GM20431 (cell line): ENCODE results near the gene PCDH9.

Source experiments
- in situ Hi-C: fragments of 300-500 bp; cut with MseI, MboI; formaldehyde crosslinking; loops from one replicate; pipeline ENCODE4 v1.15.0; 2020; ENCODE audit warnings: low sequenced_read_pairs; ENCODE audit not compliant: unreplicated experiment

The PCDH9 gene

DNA sequence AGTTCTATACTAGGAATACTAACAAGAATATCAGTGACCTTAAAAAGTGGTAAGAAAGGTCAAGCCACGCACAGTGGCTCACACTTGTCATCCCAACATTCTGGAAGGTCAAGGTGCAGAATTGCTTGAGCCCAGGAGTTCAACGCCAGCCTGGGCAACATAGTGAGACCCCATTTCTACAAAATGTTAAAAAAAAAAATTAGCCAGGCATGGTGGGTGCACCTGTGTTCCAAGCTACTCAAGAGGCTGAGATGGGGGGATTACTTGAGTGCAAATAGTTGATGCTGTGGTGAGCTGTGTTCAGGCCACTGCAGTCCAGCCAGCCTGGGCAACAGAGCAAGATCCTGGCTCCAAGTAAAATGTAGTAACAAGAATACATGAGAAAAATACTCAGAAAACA, 61.8 kb downstream of the PCDH9 start:
- in situ Hi-C loops: no loop called here

DNA sequence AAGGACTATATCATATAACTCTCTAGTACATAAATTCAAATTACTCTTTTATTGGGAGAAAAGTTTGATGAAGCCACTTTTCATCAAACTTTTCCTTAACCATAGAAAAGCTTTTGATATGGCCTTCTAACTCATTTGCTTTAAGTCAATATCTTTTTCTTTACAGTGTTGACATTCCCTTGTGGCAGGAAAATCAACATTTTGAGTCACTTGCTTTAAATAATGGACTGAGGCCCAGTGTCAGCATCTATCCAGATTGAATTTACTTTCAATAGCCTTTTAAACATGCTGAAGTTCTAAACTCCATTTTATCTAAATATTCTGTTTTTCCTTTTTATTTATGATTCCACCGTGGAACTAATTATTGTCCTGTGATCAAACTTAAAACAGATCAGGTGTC, 62.7 kb downstream of the PCDH9 start:
- in situ Hi-C loops: no loop called here

DNA sequence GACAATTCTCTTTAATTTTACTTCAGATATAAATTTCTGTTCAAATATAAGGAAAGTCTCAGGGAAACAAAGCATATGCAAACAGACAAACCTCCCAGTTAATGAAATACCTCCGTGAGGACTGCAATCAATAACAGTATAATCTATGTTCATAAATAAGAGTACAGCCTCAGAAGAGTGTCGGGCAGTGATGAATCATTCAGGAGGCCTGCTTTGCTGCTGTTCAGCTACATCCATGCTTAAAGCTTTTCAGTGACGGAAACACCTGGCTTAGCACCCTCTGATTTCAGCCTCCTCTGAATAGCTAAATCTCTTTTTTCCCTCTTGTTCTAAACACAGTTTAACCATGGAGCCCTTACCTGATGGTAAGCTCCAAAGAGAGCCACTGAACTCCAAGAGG, 69.0 kb downstream of the PCDH9 start:
- in situ Hi-C loops: no loop called here

DNA sequence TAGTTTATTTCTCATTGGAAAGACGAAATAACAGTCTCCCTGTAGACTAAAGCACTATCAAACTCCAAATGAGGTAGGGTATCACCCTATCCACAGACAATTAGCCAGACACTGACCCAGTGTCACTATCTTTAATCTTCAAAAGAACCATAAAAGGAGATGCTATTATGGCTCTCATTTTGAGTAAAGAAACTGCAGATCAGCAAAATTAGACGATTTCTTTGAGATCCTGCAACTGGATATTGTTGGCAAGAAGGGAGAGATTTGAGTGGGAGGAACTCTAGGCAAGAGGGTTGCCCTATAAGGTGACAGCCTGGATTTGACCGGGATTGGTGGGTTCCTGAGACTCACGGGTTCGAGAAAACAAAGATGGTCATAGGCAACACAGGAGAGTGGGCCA, 71.2 kb downstream of the PCDH9 start:
- in situ Hi-C loops: no loop called here

DNA sequence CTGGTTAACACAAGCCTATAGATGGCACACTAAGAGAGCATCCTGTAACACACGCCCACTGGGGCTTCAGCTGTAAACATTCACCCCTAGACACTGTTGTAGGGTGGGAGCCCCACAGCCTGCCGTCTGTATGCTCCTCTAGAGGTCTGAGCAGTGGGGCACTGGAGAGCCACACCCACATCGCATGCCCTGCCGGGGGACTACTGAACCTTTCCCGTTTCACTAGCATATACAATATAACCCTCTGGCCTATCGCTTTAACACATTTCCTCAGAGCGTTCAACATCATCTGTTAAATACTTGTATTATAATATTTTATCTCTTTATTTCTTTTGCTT, 73.4 kb downstream of the PCDH9 start:
- in situ Hi-C loops: no loop called here

DNA sequence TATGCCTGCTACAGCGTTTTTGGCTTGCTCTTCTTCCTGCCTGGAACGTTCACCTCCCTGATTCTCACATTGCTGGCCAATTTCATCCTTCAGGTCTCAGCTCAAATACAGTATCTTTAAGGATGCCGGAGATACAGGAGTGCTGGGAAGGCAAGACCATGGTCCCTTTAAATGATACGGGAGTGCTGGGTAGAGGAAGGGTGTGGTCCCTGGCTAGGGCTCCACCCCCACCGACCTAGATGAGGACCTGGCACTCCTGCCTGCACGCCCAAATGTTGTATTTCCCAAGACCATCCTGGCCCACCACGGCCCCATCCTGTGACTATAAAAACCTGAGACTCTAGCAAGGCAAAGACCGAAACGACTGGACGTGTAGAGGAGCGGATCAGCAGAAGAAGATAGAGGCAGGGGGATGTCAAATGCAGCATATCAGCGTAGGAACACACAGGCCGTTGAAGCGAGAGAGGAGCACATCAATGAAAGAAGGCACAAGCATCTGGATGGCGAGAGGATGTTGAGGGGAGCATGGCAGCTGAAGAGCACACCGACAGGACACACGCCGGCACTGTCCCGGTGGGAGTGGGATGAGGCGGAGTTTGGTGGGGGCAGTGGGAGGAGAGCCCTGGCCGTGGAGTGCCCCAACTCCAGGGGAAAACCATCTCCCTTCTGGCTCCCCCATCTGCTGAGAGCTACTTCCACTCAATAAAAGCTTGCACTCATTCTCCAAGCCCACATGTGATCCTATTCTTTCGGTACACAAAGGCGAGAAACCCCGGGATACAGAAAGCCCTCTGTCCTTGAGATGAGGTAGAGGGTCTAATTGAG, 74.0 kb downstream of the PCDH9 start:
- in situ Hi-C loops: no loop called here

DNA sequence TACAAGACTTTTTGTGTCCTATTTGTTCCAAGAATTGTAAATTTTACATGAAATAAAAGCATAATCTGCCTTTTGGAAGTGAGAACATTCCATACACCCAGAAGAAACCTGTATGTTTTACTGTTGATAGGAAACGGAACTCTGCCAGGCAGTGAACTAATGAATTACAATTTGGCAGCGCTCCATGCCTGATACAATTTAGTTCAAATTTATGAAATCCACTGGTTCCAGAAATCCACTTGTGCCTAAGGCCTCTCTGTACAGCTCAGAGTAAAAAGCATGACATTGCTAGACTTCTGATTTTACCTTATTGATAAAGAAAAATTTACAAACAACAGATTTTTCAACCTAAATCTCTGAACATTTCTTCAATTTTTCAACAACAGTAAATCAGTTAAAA, 78.1 kb downstream of the PCDH9 start:
- in situ Hi-C loops: no loop called here

DNA sequence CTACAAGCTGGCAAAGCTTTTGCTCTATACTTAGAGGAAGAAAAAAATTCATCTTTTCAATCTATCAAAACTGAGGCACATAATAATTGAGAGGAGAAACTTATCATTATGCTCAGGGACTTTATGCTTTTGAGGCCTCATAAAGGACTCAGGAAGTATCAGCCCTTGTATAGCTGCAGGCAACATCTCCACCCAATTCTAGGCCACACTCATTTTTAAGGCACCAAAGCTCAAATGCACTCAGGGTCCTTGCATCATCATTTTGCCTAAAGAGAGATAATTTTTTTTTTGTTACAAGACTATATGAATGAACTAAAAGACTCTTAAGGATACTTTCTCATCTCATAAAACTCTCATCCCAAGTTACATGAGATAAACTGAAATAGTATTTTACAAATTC, 78.5 kb downstream of the PCDH9 start:
- in situ Hi-C loops: no loop called here

DNA sequence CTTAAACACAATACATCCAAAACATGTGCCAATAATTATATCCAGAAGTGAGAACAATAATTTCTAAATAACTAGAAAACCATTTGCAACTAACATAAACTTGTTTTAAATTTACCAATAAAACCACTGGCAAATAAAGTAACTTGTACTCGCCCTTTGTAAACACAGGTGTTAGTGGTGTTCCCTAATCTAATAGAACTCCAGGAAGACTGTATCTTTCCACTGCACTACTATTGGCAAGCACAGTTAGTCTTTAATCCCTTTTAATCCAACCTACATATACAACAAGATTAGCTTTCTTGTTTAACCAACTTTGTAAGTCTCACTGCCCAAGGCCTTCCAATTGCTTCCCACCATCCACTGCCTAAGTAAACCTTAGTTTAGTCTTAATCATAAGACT, 79.5 kb downstream of the PCDH9 start:
- in situ Hi-C loops: no loop called here

DNA sequence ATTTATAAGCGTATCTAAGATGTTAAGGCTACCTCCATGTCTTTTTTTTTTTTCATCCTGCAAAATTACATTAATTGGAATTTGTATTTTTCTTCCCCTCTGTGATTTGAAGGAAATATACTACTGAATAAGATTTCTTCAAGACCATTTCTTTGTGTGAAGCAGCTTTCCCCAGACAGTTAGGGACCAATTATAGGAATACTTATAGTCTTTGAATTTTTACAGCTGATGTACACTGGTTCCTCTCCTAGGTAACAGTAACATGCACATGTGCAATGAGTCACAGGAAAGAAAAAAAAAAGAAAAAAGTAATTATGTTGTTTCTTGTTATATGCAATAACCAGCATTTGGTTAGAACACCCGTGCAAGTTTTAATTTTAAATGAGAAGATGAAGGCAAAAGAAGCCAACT, 82.0 kb downstream of the PCDH9 start:
- in situ Hi-C loops: no loop called here

DNA sequence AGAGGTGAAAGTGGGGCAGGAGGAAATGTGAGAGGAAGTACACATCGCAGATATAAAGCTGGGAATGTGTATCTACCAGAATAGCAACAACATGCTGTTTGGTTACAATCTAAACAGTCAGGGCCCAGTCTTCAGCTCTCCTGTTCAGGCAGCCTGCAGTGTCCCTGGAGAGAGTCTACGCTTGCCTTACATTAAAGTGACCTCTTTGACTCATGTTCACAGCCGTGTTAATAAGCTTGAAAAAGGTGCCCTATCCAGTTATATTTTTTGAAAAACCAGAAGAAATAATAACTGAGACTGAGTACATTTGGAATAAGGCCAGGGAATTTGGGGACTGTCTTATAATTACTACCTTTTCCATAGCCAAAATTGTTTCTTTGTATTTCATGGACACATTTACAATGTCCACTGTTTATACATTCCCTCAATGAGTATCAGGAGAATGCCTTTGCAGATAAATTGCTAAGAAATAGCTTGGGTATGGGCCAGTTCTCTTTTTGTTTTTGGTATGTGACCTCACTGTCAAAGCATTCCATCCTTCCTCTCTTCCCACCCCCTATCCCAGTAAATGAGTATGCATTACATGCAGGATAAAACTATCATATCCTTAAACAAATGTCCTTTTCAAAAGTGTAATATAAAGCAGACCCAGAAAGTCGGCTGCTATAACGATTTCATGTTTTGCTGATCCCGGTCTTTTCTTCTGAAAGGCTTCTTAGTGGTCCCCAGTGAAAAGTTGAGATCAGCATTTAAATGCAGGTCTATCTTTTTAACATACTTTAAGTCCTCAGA, 82.6 kb downstream of the PCDH9 start:
- in situ Hi-C loops: no loop called here

DNA sequence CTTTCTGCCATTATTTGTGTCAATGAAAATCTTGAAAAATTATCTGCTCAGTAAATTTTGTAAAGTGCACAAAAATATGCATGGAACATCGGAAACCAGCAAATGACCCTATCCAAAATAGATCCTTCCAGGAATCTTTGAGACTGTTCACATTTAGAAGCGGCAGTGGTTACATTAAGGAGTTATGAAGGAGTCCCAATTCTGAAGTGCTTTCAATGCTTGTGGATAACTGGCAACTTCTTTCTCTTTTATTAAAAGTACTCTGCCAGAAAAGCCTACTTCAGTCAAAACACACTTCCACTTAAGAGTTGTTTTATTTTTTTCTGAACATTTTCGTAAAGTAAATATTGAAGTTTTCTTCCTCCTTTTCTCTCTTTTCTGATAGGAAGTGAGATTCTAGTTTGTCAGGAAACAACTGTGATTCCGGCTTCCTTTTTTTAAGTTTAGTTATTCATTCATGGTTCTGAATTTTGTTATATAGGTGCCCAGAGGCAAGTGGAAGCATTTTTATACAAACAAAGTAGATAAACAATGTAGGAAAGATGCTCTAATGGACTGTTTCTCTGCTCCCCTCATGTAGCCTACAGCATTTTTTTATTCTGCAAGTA, 83.5 kb downstream of the PCDH9 start:
- in situ Hi-C loops: no loop called here

DNA sequence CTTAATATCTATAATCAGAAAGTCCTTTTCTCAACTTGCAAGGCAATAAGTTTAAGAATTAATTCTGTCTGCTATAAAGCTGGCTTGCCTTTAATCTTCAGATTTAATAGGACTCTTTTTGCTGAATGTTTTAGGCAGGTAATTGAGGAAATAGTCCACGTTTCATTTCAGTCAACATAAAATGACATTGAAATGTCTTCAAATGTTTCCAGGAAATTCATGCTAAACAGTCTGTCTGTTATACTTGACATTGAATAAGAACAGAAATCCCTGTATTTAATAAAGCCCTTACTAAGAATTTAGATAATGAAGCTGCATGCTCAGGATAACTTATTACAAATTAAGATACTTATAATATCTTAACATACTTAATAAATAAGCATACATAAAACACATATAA, 84.2 kb downstream of the PCDH9 start:
- in situ Hi-C loops: no loop called here

DNA sequence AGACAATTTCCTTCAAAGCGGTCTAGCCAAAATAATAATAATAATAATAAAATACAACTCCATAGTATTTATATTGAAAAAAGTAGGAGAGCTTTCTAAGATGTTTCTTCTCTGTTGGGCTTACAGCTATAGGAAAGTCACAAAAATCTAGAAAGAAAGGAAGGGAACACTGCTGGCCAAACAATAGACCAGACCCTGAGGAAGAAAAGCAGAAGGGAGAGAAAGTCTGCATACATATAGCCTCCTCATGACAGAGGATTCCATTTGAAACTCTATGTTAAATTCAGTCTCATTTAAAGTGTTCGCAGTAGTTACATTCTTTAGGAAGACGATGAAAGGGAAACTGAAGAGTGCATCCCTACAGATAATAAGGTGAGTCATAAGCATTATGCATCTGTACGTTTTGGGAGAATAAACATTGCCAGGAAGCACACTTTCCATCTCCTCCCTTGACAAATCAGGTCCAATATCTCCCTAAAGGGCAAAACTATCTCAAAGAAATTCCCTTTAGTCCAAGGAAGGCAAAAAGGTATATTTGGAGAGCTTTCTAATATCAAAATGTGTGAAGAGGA, 86.5 kb downstream of the PCDH9 start:
- in situ Hi-C loops: no loop called here

DNA sequence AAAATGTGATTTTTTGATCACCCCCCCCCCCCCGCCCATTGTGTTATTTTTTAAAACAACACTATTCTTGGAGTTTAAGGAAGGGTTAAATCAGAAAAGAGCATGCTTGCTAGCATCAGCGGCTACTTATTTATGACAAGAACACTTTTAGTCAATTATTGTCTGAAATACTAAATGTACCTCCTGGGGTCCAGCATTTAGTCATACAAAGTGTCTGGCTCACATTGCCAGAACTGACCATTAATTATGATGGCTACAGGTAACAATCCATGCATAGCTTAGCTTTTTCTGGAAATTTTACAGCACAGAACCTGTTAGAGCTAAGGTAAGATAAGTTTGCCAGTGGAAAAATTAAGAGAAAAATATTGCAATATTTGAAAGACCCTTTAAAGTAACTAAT, 90.1 kb downstream of the PCDH9 start:
- in situ Hi-C loops: no loop called here

DNA sequence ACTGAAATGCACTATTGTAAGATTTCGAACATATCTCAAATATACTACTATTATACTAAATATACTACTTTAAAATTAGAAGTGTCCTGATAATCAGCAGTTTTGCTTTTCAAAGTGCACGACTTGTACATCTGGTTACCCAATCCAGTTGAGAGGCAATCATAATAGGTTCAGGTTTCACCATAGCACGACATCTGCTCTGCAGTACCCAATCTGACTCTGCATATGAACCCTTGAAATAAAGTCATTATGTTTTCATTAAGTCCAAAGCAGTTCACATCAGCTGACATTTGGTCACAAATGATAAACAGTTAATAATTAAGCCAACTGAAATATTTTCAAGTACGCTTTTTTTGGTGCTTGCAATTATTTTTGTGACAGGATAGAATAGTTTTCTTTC, 90.6 kb downstream of the PCDH9 start:
- in situ Hi-C loops: no loop called here

DNA sequence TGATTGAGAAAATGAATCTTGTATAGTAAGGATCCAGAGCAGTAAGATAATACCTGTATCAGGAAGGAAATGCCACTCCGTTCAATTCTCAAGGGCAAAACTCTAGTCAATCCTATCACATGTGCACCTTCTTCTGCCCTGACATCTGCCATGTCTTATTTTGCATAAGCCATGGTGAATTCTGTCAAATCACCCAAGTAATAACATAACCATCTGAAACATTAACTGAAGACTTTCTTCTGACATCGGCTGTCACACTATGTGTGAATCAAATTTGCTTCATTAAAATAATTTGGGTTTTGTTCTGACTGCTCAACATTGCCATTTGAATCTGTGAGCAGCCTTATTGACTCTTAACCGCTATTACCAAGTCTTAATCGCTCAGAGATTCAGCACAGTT, 91.2 kb downstream of the PCDH9 start:
- in situ Hi-C loops: no loop called here

DNA sequence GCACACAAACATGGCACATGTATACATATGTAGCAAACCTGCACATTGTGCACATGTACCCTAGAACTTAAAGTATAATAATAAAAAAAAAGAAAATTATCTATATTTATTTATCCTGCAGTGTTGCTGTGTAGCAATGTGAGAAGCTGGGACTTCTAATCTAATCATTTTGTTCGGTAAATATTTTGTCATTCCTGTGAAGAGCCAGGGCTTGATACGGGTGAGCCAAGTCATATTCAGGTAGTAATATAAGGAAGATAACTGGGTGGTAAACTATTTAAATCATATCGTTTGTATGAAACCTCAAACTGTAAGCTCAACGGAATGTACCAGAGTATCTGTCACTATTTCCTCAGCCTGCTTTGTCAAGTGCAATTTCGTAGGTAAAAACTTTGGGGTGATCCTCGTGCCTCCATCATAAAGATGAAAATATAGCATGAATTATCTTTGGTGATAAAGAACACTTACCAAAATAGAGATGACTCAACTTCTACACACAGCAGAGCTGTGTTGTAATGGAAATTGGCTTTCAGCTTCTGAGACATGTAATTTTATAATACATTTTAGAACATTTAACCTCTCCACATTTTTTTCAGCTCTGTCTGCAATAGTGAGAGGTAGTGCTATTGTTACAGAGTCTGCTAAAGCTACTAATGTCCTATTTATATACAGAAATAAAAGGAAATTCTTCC, 92.9 kb downstream of the PCDH9 start:
- in situ Hi-C loops: no loop called here

DNA sequence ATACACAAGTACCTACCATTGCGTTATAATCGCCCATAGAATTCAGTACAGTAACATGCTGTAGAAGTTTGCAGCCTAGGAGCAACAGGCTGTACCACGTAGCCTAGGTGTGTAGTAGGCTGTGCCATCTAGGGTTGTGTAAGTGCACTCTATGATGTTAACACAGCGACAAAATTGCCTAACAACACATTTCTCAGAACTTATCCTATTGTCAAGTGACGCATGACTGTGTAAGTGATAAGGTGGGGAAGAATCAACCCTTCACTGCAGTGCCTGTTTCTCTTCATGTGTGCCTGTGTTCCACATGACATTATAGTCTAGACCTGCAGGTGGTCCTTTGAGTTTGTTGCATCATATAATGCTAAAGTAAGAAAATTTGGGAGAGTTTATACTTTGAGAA, 94.0 kb downstream of the PCDH9 start:
- in situ Hi-C loops: no loop called here

DNA sequence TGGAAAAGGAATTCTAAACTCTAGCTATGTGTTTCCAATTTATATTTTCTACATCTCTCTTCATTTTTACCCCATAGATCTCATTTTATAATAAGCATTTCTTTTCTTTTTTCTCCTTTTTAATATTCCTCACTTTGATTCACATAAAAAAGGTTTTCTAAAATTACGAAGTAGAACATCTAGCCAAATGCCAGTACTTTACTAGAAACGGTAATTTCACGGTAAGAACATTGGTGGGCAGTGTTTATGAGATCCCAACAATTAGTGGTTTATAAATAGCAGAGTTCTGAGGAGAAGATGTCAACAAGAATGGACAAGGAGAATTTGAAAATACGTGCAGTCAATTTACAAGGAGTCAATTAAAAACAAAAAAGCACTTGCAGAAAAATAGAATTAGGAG, 94.8 kb downstream of the PCDH9 start:
- in situ Hi-C loops: no loop called here
